Measurements from ENCODE around the gene PPP2R2C.

PPP2R2C gene

GRCh38 chr4:6330384-6330767 lies 142.0 kb downstream of the PPP2R2C start:
- DNase-seq (ENCODE audit: low read depth): no peak

DNA sequence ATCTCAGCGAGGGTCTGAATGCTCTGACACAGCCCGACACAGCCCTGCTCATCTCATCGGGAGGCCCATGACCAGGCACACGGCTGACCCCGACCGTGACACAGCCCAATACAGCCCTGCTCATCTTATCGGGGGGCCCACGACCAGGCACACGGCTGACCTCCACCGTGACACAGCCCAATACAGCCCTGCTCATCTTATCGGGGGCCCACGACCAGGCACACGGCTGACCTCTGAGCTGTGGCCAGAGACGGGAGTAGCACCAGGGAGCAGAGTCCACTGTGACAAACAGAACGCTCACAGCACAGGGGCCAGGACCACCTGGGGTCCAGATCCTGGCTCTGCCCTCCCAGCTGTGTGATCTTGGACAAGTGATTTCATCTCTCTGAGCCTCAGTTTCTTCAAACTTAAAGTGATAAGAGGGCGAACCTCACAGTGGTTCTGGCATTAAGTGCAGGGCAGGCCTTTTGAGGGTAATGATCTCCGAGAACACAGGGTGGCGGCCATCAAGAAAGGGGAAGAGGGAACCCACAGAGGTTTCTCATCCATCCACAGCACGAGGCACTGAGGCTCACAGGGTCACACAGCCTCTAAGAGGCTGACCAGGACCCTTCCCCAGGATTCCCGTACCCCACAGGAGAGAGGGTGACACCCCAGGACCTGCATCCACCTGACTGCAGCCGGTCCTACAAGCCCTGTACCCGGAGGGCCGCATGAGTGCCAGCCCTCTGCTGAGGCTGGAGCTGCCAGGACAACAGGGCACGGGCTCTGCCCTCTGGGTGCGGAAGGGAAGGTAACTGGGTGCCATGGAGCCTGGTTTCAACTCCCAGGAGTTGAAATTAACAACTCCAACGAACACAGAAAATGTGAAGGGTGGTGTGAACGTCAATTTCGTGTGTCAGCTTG lies 142.7 kb downstream of the PPP2R2C start:
- no peak for DNase-seq (ENCODE audit: low read depth)

DNA sequence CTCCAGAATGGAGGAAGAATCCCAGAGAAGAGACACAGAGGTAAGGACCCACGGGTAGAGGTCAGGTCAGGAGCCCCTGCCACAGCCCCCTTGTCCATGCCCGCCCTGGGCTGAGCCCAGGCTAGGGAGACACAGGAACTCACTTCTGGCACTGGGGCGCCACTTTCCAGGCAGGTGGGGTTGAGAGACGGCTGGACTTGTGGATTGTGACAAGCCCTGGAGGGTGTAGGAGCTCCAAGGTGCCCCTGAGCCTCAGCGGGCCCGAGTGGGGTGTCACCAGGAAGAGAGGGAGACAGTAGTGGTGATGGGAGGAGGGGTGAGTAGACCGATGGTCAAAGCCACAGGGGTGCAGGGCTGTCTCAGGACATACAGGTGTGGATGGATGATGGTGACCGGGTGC lies 143.9 kb downstream of the PPP2R2C start:
- DNase-seq (ENCODE audit: low read depth): no peak

DNA sequence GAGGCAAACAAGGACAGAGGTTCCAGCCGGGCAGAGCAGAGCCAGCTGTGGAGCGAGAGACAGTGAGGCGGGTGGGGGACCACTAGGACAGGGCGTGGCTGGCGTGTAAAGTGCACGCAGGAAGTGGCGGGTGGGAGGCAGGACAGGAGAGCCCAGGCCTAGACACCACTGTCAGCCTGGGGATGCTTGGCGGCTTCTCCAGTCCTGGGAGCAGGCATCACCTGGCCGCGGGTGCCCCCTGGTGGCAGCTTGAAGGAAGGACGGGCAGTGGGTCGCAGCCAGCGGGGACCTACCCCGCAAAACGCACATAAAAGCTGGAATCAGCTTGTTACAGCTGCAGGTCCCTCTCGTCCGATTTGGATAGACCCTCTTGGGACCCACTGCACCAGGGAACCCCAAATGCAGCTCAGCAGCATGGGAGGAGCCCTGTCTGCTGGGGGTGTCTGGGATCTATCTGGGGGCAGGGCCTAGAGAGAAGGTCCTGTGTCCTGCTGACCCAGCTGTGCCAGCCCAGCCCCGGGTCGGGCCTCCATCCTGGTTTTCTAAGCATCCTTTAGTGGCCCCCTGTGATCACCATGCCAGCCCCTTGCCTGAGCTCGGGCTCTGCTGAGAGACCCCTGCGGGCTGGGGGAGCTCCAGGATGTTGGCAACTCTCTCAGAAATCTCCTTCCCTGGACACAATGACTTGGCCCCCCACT lies 145.0 kb downstream of the PPP2R2C start:
- peak; percentile 63 for DNase-seq (ENCODE audit: low read depth)

GRCh38 chr4:6326312-6327060 lies 145.9 kb downstream of the PPP2R2C start:
- no peak for DNase-seq (ENCODE audit: low read depth)

DNA sequence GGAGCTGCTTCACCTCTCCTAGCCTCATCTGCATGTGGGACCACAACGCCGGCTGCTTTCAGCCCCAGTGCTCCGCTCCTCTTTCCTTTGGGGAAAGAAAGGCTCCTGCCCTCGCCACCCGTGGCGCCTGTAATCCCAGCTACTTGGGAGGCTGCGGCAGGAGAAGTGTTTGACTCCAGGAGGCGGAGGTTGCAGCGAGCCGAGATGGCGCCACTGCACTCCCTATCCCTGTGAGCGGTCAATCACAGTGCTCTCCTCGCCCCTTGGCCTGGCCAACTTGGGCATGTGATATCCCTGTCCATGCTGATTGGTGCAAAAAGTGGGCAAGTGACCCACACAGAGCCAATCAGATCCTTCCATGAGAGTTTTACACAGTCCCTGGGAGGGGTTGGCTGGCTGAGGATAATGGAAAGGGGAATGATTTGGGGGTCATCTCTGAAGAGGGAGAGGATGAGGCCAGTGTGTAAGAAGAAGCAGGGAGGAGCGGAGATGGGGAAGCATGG lies 146.6 kb downstream of the PPP2R2C start:
- no peak for DNase-seq (ENCODE audit: low read depth)

- no peak for DNase-seq (ENCODE audit: low read depth)
These were observed 147.2 kb downstream of the PPP2R2C start for GRCh38 chr4:6324999-6325787.

- no peak for DNase-seq (ENCODE audit: low read depth)
These were observed 147.9 kb downstream of the PPP2R2C start for GRCh38 chr4:6324461-6324998.

DNA sequence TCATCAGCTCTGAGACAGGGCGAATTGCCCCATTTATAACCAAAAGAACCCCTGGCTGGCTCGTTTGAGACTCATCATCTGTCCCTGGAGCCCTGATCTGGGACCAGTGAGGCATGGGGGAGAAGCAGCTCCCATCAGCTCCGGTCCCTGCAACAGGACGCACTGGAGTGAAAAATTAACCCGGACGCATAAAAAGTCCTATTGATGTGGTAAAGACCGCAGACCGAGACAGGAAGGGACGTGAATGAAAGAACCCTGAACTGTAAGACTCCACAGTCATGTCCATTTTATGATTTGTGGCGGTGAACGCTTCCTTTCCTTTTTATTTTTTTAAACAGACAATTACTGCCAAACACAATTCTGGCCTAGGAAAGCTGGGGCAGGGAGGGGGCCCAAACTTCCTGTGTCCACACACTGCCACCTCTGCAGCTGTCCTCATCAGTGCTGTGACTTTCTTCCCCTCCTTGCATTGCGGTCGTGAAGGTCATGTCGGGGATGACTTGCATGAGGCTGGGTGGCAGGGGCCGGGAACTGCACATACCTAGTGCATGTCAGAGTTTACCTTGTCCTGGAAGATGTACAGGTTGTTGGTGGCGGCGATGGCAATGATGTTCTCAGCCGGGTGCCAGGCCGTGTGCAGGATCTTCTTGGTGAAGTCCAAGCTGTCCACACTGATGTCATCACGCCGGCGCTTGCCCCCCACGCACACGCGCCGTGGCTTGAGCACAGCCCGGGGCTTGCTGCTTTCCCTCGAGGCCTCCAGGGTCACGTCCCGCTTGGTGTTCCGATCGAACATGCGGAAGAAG lies 149.4 kb downstream of the PPP2R2C start:
- DNase-seq (ENCODE audit: low read depth): no peak

DNA sequence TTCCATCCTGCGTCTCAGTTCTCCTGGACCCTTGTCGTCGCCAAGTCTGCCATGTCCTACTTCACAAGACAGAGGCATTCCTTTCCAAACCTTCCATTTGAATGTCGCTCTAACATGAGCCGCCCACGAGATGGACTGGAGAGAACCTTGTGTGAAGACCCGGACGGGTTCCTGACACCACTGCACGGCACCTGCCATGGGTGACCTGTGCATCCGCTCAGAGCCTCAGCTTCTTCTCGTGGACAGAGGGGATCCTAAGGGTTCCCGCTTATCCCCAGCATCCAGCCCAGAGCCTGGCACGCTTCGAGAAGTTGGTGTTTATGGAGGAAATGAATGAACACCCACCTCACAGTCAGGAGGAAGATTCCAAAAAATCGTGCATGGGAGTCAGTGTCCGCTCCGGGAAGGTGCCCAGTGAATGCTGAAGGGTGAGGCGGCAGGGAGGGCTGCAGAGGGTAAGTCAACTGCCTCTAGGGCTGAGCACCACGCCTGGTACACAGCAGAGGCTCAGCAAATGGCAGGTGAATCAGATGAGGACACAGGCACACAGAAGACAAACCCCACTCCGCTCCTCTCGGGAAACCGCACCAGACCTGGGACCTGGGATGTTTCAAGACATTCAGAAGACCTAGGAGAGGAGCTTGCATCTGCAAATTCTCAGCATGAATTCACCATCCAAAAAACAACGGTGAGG lies 150.2 kb downstream of the PPP2R2C start:
- no peak for DNase-seq (ENCODE audit: low read depth)

DNA sequence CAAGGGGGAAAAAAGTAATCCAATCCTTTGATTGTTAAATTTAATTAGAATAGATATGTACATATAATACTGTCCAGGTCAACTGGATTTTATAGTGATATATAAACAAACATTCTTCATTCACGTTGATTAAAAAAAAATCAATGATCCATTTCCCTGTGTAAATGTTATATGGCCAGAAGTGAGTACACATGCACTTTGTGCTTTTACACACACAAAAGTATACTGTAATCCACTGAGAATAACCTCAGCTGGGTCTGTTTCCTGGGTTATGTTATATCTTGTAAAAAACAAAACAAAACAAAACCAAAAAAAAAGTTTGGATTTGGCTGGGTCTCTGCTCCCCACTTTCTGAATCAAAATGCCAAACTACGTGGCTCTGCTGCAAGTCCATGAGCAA lies 151.1 kb downstream of the PPP2R2C start:
- DNase-seq (ENCODE audit: low read depth): no peak

GRCh38 chr4:6320663-6321062 lies 151.8 kb downstream of the PPP2R2C start:
- no peak for DNase-seq (ENCODE audit: low read depth)

DNA sequence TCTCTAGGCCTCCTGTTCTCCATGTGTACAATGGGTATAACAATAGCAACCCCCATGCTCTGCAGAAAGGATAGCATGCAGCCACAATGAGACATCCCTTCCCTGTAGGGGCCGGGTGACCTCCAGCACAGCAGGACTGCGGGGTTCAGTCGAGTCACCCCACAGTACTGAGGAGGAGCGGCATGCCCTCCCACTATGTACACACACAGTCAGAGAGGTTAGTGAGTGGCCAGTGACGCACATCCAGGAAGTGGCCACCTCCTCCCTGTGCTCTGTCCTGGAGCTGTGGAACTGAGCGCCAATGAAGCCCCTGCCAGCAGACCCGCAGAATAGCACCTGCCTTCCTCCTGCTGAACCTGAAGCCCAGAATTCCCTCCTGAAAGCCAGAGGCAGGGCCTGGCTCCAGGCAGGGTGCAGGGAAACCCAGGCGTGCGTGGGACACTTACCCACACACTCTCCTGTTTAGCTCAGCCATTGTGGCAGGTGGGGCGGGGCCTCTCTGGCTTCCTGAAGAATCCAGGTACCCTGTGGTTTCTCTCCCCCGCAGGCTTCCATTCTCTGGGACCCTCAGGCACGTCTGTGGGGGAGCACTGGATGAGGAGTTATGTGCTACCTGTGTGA lies 152.8 kb downstream of the PPP2R2C start:
- DNase-seq (ENCODE audit: low read depth): no peak

GRCh38 chr4:6318206-6318605 lies 154.2 kb downstream of the PPP2R2C start:
- DNase-seq (ENCODE audit: low read depth): no peak

- no peak for DNase-seq (ENCODE audit: low read depth)
These were observed 155.9 kb downstream of the PPP2R2C start for GRCh38 chr4:6316461-6317003.

GRCh38 chr4:6313216-6313615 lies 159.2 kb downstream of the PPP2R2C start:
- DNase-seq (ENCODE audit: low read depth): no peak

- no peak for DNase-seq (ENCODE audit: low read depth)
These were observed 162.6 kb downstream of the PPP2R2C start for GRCh38 chr4:6309777-6310176.

- no peak for DNase-seq (ENCODE audit: low read depth)
These were observed 163.3 kb downstream of the PPP2R2C start for GRCh38 chr4:6308899-6309643.

Data from activated T-cell treated with anti-CD3 and anti-CD28 coated beads for 24 hours (primary cell).